Stimulated activated CD8-positive, alpha-beta memory T cell treated with anti-CD3 and anti-CD28 coated beads, Interleukin-12 subunit alpha, Interleukin-12 subunit beta, amount 100 ng/mL, for 24 hours (primary cell): Measurements from ENCODE around the gene SYNJ2.
"Not testable (repeated sequence)": the region's sequence is repeated elsewhere in the genome, so short reads cannot be mapped to it uniquely, and the experiment has no call there.

Experiments
- DNase-seq: peaks from one replicate; pipeline ENCODE4 v3.0.0-alpha.2; 2020; ENCODE audit errors: extremely low read depth

The SYNJ2 gene, protein sequence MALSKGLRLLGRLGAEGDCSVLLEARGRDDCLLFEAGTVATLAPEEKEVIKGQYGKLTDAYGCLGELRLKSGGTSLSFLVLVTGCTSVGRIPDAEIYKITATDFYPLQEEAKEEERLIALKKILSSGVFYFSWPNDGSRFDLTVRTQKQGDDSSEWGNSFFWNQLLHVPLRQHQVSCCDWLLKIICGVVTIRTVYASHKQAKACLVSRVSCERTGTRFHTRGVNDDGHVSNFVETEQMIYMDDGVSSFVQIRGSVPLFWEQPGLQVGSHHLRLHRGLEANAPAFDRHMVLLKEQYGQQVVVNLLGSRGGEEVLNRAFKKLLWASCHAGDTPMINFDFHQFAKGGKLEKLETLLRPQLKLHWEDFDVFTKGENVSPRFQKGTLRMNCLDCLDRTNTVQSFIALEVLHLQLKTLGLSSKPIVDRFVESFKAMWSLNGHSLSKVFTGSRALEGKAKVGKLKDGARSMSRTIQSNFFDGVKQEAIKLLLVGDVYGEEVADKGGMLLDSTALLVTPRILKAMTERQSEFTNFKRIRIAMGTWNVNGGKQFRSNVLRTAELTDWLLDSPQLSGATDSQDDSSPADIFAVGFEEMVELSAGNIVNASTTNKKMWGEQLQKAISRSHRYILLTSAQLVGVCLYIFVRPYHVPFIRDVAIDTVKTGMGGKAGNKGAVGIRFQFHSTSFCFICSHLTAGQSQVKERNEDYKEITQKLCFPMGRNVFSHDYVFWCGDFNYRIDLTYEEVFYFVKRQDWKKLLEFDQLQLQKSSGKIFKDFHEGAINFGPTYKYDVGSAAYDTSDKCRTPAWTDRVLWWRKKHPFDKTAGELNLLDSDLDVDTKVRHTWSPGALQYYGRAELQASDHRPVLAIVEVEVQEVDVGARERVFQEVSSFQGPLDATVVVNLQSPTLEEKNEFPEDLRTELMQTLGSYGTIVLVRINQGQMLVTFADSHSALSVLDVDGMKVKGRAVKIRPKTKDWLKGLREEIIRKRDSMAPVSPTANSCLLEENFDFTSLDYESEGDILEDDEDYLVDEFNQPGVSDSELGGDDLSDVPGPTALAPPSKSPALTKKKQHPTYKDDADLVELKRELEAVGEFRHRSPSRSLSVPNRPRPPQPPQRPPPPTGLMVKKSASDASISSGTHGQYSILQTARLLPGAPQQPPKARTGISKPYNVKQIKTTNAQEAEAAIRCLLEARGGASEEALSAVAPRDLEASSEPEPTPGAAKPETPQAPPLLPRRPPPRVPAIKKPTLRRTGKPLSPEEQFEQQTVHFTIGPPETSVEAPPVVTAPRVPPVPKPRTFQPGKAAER (N-terminal part only)

DNA sequence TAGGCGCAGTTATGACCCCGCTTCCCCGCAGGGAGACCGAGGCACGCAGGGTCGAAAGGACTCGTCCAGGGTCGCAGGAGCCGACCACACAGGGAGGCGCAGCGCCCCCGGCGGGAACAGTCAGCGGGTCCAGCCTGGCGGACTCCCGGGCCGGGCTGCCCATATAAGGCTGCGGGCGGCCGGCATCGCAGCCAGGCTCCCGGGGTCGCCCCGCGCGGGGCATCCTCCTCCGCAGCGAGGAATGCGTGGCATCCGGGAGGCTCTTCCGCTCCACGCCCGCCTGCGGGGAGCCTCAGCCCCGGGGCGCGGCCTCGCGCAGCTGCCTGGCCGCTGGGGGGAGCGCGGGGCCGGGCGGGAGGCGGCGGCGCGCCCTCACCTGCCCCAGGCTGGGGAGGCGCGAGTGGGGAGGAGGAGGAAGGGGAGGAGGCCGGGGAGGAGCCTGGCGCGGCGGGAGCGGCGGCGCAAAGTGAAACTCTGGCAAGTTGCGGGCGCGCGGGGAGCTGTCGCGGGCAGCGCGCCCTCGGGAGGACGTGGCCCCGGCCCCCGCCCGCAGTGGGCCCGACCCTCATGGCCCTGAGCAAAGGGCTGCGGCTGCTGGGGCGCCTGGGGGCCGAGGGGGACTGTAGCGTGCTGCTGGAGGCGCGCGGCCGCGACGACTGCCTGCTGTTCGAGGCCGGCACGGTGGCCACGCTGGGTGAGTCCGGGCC lies at the start of gene SYNJ2:
TSS of gene SYNJ2 (plus strand) at position 469 of the 707 bp plus-strand sequence. CDS start at position 568, 99 bp downstream.
- DNase-seq = peak; percentile 45

DNA sequence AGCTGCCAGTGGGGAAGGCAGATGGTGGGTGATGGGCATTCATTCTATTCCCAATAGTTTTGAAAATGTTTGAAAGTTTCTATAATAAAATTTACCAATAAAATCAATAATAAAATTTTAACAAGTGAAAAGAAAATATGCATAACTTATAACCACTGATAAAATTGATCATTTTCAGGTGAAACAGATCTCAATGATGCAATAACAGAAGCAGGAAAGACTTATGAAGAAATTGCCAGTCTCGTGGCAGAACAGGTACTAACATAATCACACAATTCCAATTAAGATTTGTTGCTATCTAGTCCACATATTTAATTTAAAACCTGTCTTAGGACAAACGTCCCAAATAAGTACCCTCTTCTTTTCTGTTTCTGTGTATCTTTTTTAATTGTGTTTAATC lies 45.9 kb upstream of the SYNJ2 start:
- DNase-seq = no peak

DNA sequence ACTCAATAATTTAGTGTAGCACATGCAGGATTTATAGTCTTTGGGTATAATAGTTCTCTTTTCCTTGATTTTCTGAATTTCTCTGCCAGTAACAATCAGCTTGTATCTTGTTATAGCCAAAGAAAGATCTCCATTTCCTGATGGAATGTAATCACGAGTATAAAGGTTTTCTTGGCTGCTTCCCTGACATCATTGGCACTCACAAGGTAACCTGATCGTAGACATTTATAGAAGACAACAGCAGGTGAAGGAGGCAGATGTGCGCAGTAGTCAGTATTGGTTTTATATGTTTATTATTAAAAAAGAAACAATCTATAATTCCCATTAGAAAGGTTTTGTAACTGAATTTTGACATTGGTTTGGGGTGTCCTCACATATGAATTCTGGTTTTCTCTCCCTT lies 44.3 kb upstream of the SYNJ2 start:
- no peak for DNase-seq

DNA sequence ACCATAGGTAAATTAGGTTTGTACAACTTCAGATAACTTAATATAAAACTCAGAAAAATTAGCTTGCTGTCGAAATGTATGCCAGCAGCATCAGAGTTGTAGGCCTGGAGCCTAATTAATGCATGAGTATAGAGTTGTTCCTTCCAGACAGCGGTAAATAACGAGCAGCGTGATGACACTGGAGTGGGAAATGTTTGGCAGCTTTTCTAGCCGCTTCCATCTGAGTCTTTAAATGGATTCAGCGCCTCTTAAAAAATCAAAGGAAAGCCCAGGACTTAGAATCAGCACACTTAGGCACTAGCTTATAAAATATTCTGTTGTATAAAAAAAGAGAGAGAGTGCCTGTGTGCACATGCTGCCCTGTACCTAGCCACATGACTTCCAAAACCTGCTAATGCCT lies 43.7 kb upstream of the SYNJ2 start:
- DNase-seq = no peak

DNA sequence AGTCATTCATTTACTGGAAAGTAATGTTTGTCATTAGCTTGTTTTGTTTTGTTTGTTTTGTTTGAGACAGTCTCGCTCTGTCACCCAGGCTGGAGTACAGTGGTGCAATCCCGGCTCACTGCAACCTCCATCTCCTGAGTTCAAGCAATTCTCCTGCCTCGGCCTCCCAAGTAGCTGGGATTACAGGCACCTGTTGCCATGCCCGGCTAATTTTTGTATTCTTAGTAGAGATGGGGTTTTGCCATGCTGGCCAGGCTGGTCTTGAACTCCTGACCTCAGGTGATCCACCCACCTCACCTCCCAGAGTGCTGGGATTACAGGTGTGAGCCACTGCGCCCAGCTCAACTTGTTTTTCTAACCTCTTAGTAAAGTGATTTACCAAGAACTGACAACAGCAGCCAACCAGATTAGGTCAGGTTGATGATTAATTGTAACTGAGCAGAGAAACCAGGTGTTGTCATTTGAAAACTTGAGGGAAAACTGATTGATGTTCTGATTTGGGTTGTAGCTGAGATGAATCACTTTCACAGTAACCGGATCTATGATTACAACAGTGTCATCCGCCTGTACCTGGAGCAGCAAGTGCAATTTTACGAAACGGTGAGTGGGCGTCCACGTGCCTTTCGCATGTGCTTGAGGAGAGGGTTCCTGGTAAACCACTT lies 41.2 kb upstream of the SYNJ2 start:
- peak; percentile 26 for DNase-seq

DNA sequence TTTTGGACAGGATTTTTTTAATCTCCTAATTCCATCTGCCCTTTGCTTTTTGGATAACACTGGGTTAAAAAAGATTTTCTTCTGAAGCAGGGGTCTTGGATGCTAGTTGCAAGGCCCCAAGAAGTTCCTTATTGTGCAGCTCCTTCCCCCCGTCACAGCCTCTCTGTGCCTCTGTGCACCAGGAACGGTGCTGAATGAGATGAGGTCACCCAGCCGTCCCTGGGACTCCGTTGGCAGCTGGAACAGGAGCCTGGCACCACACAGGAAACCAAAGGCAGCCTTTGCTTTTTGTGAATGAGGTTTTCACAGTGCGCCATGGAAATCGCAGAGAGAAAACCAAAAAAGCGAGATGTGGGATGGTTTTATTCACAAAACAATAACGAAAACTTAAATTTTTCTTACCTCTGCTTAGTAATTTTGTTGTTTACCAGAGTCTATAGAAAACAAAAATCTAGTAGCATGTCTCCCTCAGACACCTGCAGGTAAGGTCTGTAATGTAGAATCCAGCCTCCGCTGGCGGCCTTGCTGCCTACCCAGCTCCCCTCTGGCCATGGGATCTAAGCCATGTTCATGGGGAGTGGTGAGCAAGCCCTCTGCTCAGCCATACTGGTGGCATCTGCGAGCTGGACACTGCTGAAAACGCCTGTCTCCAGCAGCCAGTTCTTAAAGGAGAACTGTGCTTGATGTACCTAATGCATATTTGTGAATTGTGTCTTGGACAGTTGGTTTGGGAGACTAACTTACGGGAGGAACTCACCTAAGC lies 40.4 kb upstream of the SYNJ2 start:
- no peak for DNase-seq

DNA sequence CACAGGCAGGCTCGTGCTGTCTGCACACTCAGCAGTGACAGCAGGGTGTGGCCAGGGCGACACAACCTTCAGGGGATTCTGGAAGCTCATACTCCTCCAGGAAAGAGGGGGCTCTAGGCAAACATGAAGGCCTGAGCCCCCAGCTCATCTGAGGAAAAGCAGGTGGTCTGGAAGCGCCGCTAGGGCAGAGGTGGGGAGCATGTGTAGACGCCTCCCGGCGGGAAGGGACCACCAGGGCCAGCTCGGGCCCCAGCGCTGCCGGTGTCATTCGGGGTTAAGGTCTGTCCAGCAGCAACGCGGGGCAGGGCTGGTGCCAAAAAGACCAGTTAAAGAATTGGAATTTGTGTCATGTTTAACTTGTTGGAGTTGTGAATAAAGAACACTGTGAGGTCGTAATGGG lies 39.3 kb upstream of the SYNJ2 start:
- no peak for DNase-seq

DNA sequence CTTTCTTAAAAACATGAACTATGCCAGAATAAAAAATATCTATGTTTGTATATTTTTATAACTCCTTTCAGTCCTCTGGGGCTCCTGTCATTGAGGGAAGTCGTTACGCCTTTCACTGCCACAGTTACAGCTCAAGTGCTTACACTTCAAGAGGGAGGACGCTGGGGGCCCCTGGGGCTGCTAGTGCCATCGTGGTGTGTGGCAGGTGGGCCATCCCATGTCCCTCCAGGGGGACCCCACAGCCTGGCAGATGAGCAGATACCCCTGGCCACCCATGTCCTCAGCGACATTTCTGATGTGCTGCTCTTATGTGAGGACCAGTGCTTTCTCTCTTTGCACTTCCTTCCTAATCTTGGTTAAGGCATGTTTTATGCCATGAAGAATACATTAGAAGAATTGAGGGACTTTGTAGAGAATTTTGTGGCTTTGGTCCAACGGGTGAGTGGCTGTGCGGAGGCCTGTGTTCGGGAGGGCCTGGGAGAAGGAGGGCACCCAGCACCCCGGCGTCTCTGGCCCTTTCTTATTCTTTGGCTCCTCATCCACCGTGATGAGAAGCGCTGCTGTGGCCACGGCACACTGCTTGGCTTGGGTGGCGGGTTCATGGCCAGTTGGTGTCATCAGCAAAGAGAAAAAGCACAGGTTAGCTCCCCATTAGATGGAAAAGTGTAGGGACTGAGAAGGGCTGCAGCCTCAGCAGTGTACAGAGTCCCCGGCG lies 38.3 kb upstream of the SYNJ2 start:
- DNase-seq = no peak

DNA sequence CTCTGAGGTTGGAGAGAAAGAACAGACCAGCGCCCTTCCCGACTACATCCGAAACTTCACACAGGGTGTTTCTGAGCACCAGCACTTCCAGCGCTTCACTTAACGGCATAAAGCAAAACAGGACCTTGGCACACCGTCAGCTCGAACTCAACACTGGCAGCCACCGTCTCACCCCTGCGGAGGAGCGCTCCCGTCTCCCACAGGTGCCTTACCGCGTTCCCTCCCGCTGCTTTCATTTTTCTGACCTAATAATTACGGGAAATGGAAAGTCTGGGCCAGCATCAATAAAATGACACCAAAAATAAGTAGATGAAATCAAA lies 37.7 kb upstream of the SYNJ2 start:
- no peak for DNase-seq

DNA sequence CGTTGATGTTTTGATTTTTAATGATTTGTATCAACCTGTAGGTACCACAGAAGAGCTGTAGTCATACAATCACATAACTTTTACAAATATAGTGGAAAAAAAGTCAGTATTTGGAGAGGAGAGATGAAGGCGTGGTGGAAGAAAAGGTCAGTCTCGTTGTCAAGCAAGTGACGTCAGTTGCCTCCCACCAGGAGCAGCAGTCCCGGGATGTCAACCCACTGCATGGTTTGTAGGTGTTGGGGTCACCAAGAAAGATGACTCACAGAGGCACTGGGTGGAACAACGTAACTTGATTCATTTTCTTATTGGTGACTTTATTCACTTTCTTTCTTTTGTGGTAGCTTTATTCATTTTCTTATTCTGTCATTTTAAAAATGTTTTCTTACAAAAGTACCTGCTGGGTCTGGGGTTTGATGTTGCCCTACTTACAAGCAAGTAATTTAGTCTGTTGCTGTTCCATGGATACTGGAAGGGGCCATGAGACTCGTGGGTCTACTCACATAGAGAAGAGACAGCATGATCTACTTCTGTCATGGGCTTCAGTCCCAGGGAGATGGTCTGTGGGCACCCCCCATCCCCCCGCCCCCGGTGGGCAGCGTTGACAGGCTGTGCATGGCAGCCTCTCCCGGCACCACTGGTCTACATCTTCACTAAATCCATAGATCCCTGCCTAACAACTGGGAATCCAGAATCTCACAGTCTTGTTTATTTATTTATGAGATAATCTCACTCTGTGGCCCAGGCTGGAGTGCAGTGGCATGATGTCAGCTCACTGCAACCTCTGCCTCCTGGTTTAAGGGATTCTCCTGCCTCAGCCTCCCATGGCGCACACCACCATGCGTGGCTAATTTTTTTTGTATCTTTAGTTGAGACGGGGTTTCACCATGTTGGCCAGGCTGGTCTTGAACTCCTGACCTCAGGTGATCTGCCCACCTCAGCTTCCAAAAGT lies 36.4 kb upstream of the SYNJ2 start:
- no peak for DNase-seq

DNA sequence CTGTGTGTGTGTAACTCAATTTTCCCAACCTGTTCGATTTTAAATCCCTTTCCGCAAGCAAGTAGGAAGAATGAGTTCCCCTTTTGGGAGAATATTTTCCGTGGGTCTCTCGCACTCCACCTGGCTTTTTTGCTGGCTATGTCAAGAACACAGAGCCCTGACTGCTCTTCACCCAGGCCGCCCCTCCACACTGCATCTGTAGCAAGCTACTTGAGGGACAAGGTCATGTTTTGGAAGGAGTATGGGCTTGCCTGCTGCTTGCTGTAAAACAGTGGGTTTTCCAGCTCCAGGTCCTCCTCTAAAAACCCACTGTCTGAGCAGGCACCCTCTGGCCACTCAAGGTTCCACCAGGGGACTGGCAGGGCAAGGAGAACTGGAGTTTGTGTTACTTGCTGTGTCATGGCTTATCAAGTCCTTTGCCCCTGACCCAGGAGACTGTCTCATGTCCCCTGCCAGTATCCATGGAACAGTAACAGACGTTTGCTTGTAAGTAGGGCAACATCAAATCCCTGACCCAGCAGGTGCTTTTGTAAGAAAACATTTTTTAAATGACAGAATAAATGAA lies 35.5 kb upstream of the SYNJ2 start:
- no peak for DNase-seq

DNA sequence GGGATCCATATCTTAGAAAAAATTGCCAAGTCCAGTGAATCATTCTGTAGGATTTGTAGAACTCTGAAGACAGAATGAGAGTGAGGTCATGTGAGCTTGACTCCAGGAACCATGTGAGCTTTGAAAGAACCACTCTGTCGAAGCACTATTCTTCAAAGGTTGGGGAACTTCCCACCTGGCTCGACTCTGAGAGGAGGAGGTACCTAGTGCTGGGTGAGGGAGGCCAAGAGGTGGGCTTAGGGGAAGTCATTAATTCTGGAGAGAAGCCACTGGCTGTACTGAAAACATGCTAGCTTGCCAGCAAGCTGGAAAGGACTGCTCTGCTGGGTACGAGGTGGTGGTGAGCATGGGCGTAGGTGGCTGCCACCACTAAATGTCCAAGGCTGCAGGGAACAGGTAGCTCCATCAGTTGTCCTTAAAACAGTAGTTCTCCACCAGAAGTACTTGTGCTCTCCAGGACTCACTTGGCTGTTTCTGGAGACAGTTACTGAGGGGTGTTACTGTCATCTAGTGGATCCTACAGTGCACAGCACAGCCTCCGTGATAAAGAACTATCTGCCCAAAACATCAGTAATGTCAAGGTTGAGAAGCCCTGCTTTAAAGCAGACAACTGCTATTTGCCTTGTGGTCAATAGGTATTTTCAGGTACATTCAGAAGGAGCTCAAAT lies 34.7 kb upstream of the SYNJ2 start:
- DNase-seq = no peak

DNA sequence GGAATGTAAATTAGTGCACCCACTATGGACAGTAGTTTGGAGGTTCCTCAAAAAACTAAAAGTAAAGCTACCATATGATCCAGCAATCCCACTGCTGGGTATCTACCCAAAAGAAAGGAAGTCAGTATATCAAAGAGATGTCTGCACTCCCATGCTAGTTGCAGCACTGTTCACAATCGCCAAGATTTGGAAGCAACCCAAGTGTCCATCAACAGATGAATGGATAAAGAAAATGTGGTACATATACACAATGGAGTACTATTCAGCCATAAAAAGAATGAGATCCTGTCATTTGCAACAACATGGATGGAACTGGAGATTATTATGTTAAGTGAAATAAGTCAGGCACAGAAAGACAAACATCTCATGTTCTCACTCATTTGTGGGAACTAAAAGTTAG lies 30.8 kb upstream of the SYNJ2 start:
- DNase-seq = not testable (repeated sequence)

DNA sequence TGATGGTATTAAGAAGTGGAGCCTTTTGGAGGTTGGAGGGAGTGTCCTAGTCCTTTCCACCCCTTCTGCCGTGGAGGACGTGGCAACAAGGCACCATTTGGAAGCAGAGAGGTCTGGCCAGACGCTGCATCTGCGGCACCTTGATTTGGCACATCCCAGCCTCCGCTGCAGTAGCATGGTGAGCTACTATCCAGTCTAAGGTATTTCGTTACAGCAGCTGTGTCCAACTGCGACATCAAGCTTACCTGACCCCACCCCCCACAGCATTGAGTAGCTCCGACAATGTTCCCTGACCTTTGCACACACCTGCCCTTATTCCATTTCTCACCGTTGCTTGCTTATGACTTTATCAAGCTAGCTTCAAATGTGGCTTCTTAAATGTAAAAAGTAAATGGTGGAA lies 29.8 kb upstream of the SYNJ2 start:
- no peak for DNase-seq

DNA sequence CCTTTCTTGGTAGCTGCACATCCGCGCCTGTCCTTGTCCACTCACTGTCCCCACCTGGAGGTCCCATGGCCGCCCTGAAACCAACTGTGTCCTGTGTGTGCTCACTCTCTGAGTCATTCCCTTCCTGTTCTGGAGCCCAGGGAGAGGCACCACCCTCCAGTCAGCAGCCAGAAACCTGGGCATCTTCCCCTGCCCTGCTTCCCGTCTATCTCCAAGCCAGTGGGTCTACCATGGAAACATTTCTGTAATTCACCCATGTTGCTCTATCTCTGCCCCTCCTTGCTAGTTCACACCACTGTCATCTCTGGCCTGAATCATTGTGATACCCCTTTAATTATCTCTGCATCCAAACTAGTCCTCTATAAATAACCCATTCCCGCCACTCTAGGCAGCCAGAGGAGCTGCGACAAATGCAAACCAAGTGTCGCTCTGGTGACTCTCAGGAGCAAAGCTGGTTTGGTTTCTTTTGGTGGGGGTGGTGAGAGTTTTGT lies 28.8 kb upstream of the SYNJ2 start:
- no peak for DNase-seq

DNA sequence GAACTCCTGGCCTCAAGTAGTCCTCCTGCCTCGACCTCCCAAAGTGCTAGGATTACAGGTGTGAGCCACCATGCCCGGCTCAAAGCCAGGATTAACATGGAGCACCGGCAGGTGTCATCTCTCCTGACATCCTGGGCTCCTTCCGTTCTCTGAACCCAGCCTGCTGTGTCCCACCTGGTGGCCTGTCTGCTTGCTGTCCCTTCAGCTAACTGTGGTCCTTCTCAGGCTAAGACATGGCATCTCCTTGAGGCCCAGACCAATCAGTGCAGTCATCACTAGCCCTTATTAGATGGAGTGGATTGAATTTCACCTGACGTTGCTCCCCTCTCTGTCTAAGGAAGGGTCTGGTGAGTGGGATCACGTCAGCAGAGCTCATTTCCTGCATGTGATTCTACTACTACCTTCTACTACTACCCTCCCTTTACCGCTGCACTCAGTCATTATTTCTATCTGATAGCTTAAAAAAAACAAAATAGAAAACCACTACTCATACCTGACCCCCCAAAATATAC lies 28.0 kb upstream of the SYNJ2 start:
- no peak for DNase-seq
